ENCODE results near the gene FAM170B.

The FAM170B gene

DNA sequence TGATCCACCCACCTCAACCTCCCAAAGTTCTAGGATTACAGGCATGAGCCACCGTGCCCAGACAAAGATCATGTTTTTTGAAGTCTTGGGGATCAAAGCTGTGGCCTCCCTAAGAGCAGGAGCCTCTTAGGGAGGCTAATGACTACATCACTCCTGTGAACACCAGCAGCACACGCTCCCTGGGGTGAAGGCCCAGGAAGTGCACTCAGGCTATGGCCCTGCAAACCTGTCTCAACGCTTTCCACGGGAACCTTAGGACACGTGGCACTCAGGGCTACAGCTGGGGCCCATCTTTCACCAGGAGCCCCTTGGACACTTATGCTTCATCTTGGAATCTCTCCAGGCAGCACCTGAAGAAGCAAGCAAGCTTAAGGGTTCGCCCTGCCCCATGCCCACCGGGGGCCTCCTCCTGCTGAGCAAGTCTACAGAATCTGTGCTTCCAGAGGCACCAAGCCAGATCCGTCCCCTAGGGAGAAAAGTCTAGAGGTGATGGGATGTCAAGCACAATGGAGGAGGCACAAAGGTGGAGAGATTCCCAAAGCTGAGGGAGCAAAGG, 36.9 kb downstream of the FAM170B start:
- no peak for DNase-seq

DNA sequence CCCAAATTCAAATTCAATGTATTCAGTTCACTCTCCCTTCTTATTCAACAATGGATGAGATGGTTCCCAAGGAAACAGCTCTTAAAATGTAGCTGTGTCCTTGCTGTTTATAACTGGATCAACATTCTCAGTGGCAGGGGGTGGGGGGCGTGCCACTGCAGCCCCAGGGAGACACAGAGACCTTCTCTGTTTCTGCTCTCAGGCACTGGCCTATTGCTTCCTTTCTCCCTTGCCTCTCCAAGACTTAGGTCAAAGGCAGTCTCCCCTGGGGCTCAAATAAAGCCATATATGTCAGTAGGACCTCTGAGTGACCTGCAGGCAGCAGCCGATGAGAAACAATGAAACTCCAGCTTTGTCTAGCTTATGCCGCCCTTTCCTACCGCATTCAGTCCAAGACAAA, 39.2 kb downstream of the FAM170B start:
- DNase-seq, result no peak

GRCh38 chr10:49093922-49094321, 39.9 kb downstream of the FAM170B start:
- DNase-seq, result no peak

GRCh38 chr10:49092477-49092876, 41.3 kb downstream of the FAM170B start:
- DNase-seq, result no peak

- DNase-seq, result no peak
Observed at GRCh38 chr10:49091450-49092210, 42.2 kb downstream of the FAM170B start.

DNA sequence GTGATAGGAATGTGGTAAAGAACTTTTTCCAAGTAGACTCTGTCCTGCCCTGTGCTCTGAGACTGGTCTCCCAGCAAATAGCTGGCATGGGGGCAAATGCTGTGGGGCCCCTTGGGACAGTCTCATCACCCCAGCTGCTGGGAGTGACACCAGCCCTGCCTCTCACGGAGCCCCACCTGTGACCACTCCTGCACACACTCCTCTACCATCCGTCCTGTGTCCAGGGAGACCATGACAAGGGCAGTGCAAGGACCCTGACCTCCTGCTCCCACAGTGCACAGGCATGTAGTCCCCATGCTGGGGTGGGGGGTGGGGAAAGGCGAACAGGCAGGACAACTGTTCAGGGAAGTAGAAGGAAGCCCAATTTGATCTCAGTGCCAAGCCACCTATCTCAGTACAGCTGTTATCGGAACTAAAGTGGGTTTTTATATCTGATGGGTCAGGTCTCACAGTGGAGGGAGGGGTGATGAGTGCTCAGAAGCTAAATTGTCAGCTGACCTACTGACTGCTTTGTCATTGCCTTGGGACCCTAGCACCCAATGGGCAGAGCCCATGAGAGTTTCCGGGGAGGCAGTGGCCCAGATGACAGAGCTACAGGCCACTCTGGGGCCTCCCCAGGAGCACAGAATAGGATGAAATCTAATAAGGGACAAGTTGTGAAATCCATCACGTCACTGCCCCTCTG, 43.0 kb downstream of the FAM170B start:
- peak; percentile 12 for DNase-seq

DNA sequence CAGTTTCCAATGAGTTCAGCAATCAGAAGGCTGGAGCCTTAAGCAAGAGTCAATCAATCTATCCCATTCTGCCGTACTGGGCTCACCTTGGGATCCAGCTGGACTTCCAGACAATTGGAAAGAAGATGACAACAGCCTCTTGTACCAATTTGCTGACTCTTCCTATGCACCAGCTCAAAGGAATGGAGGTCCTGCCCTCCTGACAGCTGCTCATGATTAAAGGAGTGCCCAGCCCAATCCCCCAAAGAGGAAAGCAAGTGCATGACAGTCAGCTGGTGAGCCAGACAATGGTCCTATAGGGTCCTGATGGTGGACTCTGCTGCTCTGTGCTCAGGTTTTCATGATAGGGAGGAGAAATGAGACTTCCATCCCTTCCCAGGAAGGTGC, 43.6 kb downstream of the FAM170B start:
- no peak for DNase-seq

GRCh38 chr10:49089557-49090188, 44.1 kb downstream of the FAM170B start:
- DNase-seq, result no peak

DNA sequence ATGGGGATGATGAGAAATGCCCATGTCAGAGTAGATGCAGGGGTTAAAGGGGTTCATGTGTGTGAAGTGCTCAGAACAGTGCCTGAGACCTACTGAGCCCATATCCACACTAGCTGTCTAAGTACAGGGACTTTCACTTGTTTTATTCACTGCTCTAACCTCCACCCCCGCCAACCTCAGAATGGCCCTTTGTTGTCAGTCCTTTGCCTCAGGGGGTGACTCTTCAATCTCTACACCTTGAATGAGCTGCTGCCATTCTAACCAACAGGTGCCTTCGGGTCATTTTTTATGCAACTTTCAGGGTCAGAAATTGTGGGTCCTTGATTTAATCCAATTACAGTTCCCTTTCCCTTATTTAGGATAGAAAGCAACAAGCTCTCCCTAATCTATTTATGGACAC, 44.7 kb downstream of the FAM170B start:
- DNase-seq, result no peak

DNA sequence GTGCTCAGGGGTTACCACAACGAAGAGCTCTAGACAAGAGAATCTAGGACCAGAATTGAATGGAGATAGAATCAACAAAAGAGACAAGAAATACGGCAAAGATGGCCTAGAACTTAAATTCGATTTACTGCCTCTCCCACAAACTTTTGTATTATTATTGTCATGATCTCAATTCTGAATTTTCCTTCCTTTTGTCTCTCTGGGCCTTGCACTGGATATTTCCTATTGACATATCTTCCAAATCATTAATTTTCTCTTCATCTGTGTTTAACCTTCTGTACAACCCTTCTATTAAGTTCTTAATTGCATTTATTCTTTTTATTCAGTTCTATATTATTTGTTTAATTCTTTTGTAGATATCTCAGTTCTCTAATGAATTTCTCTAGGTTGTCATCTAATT, 46.9 kb downstream of the FAM170B start:
- DNase-seq, result no peak

- DNase-seq, result no peak
Observed at GRCh38 chr10:49083261-49083660, 50.6 kb downstream of the FAM170B start.

DNA sequence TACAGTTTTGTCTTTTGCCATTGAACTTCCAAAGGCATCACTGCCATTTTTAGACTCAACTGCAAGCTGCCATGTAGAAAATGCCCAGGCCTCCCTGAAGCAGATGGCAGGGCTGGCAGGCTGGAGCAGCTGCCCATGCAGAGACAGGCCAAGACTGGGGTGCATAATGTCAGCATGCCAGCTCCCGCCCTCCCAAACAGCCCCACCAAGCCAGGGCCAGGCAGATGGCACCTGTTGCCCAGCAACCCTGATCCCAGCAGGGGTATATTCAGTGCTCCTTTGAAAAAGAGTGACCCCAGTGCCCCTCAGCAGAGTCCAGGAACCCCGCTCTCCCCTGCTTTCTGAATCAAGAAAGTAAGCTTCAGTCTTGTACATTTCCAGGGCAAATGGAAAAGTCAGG, 51.1 kb downstream of the FAM170B start:
- DNase-seq, result no peak

DNA sequence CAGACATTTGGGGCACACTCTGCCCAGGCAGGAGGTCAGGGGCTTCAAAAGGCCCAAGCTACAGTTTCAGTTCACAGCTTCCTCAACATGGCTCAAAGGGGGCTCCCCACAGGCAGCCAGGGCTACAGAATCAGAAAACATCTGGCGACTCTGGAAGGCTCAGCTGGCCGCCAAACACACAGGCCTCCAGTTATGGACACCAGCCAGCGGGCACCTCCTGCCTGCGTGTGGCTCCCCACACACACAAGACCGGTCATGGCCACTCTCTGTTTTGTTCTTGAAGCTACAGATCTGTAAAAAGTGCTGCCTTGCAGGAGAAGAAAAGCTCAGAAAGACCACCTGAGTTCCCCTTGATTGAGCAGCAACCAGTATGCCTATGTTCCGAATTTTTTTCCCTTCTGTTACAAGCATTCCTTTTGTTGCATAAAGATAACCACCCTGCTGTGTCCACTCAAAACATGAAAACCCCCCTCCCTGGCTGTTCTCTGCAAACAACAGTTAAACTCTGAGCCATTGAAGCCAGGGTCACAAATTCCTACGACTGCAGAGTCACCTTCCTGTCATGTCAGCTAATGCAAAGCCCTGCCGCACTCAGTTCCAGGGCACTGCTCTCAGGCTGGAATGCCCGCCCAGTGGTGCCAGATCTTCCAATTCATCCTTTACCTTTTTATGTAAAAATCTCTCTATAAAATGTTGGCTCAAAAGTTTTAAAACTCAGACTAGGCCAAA, 52.1 kb downstream of the FAM170B start:
- no peak for DNase-seq
